KMS-11 (cell line): ENCODE results near the gene HRAS.

Source experiments
- H2AFZ ChIP-seq: fragments of 200-600 bp; sonication (generic); 2 replicates; pipeline ENCODE4 v1.6.1; 2016; ENCODE audit warnings: antibody characterized with exemption, mixed run types, low read depth
- H3K27ac ChIP-seq: fragments of 200-600 bp; sonication (generic); 2 replicates; pipeline ENCODE4 v1.6.1; 2016; ENCODE audit warnings: mild to moderate bottlenecking, mixed run types
- H3K27me3 ChIP-seq: fragments of 200-600 bp; sonication (generic); 2 replicates; pipeline ENCODE4 v1.6.1; 2017; ENCODE audit warnings: mild to moderate bottlenecking, low read depth, mixed run types, moderate library complexity; ENCODE audit not compliant: insufficient read depth
- H3K36me3 ChIP-seq: fragments of 200-600 bp; sonication (generic); 2 replicates; pipeline ENCODE4 v1.6.1; 2017; ENCODE audit warnings: mild to moderate bottlenecking, mixed run types; ENCODE audit not compliant: insufficient read depth
- H3K4me1 ChIP-seq: fragments of 200-600 bp; sonication (generic); 2 replicates; pipeline ENCODE4 v1.6.1; 2016; ENCODE audit warnings: mild to moderate bottlenecking, low read depth, mixed run types; ENCODE audit not compliant: poor library complexity, severe bottlenecking
- H3K4me2 ChIP-seq: fragments of 200-600 bp; sonication (generic); 2 replicates; pipeline ENCODE4 v1.7.0; 2016; ENCODE audit warnings: mild to moderate bottlenecking, mixed run types
- H3K4me3 ChIP-seq: fragments of 200-600 bp; sonication (generic); IDR thresholded peaks from 2 replicates; pipeline ENCODE4 v1.6.1; 2017; ENCODE audit warnings: low read depth, low read length, mixed read lengths; ENCODE audit not compliant: insufficient read depth
- H3K79me2 ChIP-seq: fragments of 200-600 bp; sonication (generic); 2 replicates; pipeline ENCODE4 v1.6.1; 2016; ENCODE audit warnings: low read depth, mixed run types; ENCODE audit not compliant: insufficient read depth
- H3K9ac ChIP-seq: fragments of 200-600 bp; sonication (generic); 2 replicates; pipeline ENCODE4 v1.6.1; 2016; ENCODE audit warnings: mild to moderate bottlenecking, mixed run types
- H4K20me1 ChIP-seq: fragments of 200-600 bp; sonication (generic); 2 replicates; pipeline ENCODE4 v1.6.1; 2016; ENCODE audit warnings: mild to moderate bottlenecking, mixed run types; ENCODE audit not compliant: insufficient read depth
- TF ChIP-seq, protein P1 (sequence below): fragments of 200-600 bp; sonication (generic); conservative IDR thresholded peaks from 2 replicates; pipeline ENCODE4 v1.6.1; 2017; ENCODE audit warnings: low read depth, mild to moderate bottlenecking, antibody characterized with exemption, low read length, moderate library complexity, mixed read lengths

HRAS gene

DNA sequence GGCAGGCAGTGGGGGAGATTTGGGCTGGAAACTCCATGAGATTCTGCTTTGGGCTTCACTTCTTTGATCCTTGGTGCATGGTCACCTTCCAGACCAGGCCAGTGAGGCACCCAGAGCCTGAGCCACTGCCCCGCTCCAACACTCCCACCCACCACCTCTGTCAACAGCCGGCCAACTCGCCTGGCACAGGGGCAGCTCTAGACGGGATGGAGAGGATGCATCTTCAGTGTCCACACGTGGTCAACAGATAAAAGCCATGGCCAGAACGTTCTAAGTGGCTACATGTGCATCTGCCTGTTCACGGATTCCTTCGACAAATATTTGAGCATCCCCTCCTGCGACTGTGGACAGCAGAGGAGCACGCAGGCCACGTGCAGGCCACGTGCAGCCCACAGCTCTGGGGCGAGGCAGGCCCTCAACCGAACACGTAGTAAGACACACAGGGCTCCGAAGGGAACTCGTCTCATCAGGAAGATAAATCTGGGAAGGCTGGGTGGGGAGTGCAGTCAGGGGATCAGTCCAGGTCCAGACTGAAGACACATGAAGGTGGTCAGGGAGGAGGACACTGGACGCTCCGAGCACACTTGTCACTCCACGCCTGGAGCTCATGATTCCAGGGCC is 3.2 kb upstream of the HRAS start:
- Histone ChIP-seq H3K27me3 (no peaks in the 10 kb centered on the region), H3K4me2 (peak overlapping the region; percentile 76; the same call in 1 of the 2 replicates), H3K9ac (peak overlapping the region; percentile 84; the same call in 1 of the 2 replicates), H4K20me1 (no peaks in the 10 kb centered on the region), H3K36me3 (no peaks in the 10 kb centered on the region), H3K4me1 (peaks cover 27% of the 10 kb centered on the region), H3K27ac (no peak overlapping the region), H2AFZ (no peak overlapping the region), H3K4me3 (no peak overlapping the region), H3K79me2 (peaks cover 4% of the 10 kb centered on the region; the same call in 1 of the 2 replicates)
- TF ChIP-seq, protein P1, sequence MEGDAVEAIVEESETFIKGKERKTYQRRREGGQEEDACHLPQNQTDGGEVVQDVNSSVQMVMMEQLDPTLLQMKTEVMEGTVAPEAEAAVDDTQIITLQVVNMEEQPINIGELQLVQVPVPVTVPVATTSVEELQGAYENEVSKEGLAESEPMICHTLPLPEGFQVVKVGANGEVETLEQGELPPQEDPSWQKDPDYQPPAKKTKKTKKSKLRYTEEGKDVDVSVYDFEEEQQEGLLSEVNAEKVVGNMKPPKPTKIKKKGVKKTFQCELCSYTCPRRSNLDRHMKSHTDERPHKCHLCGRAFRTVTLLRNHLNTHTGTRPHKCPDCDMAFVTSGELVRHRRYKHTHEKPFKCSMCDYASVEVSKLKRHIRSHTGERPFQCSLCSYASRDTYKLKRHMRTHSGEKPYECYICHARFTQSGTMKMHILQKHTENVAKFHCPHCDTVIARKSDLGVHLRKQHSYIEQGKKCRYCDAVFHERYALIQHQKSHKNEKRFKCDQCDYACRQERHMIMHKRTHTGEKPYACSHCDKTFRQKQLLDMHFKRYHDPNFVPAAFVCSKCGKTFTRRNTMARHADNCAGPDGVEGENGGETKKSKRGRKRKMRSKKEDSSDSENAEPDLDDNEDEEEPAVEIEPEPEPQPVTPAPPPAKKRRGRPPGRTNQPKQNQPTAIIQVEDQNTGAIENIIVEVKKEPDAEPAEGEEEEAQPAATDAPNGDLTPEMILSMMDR: no peak

DNA sequence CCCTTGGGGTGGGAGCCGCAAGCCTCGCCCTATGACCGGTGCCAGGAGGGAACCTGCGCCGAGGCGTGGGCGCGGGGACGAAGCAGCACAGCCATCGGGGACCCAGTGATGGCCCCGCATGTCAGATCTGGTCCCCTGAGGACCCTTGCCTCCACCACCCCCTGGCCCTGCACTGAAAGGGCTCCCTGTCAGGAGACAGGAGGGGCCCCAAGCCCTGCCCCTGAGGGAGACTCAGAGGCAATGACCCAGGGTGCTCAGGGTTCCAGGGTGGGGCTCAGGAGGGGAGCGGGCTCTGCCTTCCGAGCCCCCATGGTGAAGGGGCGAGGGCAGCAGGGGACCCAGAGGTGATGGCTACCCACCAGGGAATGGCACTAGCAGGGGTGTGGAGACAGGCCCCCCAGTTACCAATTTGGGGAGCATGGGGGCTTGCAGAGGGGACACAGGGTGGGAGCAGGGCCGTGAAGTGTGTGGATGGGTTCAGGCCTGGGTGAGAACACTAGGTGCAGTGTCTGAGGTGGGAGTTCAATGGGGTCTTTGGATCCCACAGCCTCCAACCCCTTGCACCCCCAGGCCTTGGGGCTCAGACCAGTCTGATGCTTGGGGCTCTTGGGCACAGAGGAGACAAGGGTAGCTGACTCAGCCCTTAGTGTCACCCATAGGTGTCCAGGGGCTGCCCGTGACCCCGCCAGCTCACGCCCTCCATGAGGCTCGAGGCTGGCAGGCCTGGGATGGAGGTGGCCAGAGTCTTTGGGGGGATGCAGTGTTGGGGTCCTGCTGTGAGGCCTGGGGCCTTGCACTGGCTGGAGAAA is 2.5 kb upstream of the HRAS start:
- H3K4me2 ChIP-seq: peak overlapping the region; percentile 76
- peak overlapping the region; percentile 83 for H2AFZ ChIP-seq
- TF ChIP-seq, protein P1: no peak
- H3K79me2 ChIP-seq: peaks cover 4% of the 10 kb centered on the region; the same call in 1 of the 2 replicates
- no peaks in the 10 kb centered on the region for H3K27me3 ChIP-seq
- H4K20me1 ChIP-seq: no peaks in the 10 kb centered on the region
- no peak overlapping the region for H3K4me3 ChIP-seq
- peak overlapping the region; percentile 84 for H3K9ac ChIP-seq
- H3K27ac ChIP-seq: peak overlapping the region; percentile 85
- H3K36me3 ChIP-seq: no peaks in the 10 kb centered on the region
- H3K4me1 ChIP-seq: peaks cover 29% of the 10 kb centered on the region

DNA sequence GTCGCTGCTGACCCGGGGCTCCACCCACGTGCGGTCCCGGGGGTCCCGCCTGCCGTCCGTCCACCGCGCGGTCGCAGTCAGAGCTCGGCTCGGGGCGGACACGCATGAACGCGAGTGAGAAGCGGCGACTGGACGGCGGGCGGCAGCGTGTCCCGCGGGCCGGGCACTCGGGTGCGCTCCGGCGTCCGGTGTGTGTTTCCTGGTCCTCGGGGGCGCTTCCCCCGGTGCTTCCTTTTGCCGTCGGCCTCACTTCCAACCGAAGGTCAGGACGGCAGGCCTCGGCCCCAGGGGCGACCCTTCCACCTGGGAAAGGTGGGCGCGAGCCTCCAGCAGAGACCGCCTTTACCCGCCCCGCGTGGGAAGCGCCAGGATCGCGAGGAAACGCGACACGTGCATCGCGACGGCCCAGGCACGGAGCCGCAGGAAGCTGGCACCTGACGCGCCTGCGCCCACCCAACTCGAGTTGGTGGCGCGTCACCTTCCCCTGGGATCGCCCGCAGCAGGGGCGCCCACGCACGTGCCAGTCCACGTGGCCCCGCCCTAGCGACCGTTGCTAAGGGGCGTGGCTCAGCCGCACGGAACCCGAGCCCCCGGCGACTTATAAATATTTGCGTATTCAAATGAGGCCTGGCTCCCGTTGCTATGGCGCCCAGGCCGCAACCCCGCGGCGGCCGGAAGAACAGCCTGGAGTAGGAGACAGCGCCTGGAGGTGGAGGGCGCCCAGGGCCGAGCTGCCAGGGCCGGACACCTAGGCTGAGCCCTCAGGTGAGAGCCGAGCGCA is 1.7 kb upstream of the HRAS start, which contains the start of gene LRRC56:
Gene LRRC56 (plus strand): TSS at position 687 of the 781 bp plus-strand sequence. CDS start 3,158 bp downstream, outside the sequence.
- Histone ChIP-seq H3K79me2 (peaks cover 4% of the 10 kb centered on the region; the same call in 1 of the 2 replicates), H3K27me3 (no peaks in the 10 kb centered on the region), H3K4me1 (peaks cover 29% of the 10 kb centered on the region), H3K36me3 (no peaks in the 10 kb centered on the region), H4K20me1 (no peaks in the 10 kb centered on the region), H3K4me3 (no peak within 1 kb of the TSS), H3K4me2 (peak within 1 kb of the TSS; percentile 76), H2AFZ (peak within 1 kb of the TSS; percentile 83), H3K27ac (peak within 1 kb of the TSS; percentile 85), H3K9ac (peak within 1 kb of the TSS; percentile 84)
- TF ChIP-seq, protein P1: no peak

DNA sequence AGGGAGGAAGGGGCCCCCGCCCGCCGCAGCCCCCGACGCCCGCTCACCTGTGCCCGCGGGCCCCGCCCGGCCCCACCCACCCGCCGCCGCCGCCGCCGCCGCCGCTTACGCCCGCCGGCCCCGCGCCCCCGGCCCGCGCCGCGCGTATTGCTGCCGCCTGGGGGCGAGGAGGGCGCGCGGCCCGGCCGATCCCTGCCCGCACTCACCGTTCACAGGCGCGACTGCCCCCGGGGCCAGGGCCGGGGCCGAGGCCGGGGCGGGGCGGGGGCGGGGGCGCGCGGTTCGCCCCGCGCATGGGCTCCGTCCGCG is 212 bp downstream of the HRAS start:
- peaks cover 29% of the 10 kb centered on the region for H3K4me1 ChIP-seq
- no peak overlapping the region for H3K4me3 ChIP-seq
- peaks cover 4% of the 10 kb centered on the region; the same call in 1 of the 2 replicates for H3K79me2 ChIP-seq
- H3K36me3 ChIP-seq: no peaks in the 10 kb centered on the region
- no peak overlapping the region; the same call in 1 of the 2 replicates for H3K9ac ChIP-seq
- H3K27me3 ChIP-seq: no peaks in the 10 kb centered on the region
- no peak overlapping the region for H2AFZ ChIP-seq
- TF ChIP-seq, protein P1: no peak
- no peaks in the 10 kb centered on the region for H4K20me1 ChIP-seq
- H3K27ac ChIP-seq: no peak overlapping the region
- H3K4me2 ChIP-seq: no peak overlapping the region
